Measurements from ENCODE around the gene SND1. TPM values are rescaled to one million over a fixed set of nuclear protein-coding genes. Genes with fewer than 3 reads are reported as not detected.

The SND1 gene
- total RNA-seq, 6 experiments from 2014 or later: 77.5 to 150 (median 126) TPM

DNA sequence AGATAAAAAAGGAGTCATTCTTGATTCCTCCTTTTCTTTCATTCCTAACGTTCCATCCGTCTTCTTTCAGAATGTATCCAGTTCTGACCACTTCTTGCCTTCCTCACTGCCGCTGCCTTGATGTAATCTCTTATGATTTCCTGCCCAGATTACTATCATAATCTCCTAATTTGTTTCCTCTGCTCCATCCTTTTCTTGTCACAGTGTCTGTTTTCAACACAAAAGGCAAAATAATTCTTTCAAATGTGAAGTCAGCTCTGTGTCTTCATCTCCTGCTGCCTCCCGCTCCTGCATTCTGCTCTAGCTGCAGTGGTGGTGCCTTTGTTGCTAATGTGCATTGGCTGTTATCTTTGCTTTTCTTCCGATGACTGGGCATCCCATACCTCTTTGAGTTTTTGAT is 150.9 kb downstream of the SND1 start:
- Histone ChIP-seq H3K4me3 (no peak overlapping the region), H3K36me3 (peaks cover 0 to 5% (median 2%) of the 10 kb centered on the region in 4 donors), H3K27ac (no peak overlapping the region), H3K27me3 (no peaks in the 10 kb centered on the region), H3K4me1 (no peaks in the 10 kb centered on the region), H3K9me3 (no peaks in the 10 kb centered on the region)
- DNase-seq: no peak
- ATAC-seq: no peak
- WGBS (ENCODE audit: insufficient coverage, low coverage, low lambda C conversion rate, missing lambda C conversion rate): 92% methylated on average over 5 of the region's 5 CpGs
- TF ChIP-seq, protein P1, sequence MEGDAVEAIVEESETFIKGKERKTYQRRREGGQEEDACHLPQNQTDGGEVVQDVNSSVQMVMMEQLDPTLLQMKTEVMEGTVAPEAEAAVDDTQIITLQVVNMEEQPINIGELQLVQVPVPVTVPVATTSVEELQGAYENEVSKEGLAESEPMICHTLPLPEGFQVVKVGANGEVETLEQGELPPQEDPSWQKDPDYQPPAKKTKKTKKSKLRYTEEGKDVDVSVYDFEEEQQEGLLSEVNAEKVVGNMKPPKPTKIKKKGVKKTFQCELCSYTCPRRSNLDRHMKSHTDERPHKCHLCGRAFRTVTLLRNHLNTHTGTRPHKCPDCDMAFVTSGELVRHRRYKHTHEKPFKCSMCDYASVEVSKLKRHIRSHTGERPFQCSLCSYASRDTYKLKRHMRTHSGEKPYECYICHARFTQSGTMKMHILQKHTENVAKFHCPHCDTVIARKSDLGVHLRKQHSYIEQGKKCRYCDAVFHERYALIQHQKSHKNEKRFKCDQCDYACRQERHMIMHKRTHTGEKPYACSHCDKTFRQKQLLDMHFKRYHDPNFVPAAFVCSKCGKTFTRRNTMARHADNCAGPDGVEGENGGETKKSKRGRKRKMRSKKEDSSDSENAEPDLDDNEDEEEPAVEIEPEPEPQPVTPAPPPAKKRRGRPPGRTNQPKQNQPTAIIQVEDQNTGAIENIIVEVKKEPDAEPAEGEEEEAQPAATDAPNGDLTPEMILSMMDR (IDR thresholded peaks at IDR 0.05): no peak
- TF ChIP-seq POLR2A (IDR thresholded peaks at IDR 0.05): no peak
- intact Hi-C loops (cut with DNase I): no loop called here

DNA sequence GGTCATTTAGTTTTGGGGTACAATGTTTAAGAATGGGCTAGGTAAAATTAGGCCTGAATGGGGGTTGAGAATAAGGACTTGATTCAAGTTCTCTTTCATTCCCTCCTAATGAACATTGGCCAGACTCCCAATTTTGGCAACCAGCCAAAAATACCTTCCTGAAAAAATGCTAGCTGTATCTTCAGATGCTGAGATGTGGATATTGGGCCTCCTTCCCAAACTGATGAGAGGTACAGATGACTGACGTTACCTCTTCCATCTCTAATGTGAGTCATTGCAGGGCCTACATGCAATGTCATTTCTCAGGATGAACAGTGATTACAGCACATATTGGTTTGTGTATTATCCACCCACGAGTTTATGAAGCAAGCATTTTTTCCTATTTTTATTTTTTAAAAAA is 151.6 kb downstream of the SND1 start:
- DNase-seq: no peak
- TF ChIP-seq, protein P1 (IDR thresholded peaks at IDR 0.05): no peak
- no peak for TF ChIP-seq POLR2A (IDR thresholded peaks at IDR 0.05)
- 75% methylated on average over 2 of the region's 2 CpGs for WGBS (ENCODE audit: insufficient coverage, low coverage, low lambda C conversion rate, missing lambda C conversion rate)

DNA sequence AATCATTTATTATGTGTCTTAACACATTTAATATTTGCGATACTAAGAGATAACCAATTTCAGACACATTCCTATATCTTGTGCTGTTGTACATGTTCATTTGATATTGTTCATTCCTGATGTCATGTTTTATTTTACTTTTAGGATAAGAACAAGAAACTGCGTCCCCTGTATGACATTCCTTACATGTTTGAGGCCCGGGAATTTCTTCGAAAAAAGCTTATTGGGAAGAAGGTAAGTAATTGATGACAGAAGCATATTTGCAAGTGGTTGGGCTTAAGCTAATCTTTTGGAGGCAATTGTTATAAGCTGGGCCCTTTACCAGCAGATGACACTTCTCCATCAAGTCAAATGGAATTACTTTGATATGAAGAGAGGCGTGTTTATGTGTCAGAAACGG is 155.3 kb downstream of the SND1 start:
- Histone ChIP-seq H3K27me3 (no peaks in the 10 kb centered on the region), H3K4me3 (no peak overlapping the region), H3K4me1 (no peaks in the 10 kb centered on the region), H3K36me3 (peaks cover 0 to 24% (median 7%) of the 10 kb centered on the region in 4 donors), H3K27ac (no peak overlapping the region), H3K9me3 (no peaks in the 10 kb centered on the region)
- no peak for DNase-seq
- 86% methylated on average over 6 of the region's 6 CpGs for WGBS (ENCODE audit: insufficient coverage, low coverage, low lambda C conversion rate, missing lambda C conversion rate)
- TF ChIP-seq, protein P1 (IDR thresholded peaks at IDR 0.05): no peak
- no peak for TF ChIP-seq POLR2A (IDR thresholded peaks at IDR 0.05)
- ATAC-seq: no peak
- intact Hi-C loops (cut with DNase I): no loop called here

More for the DNA sequence above, 151.6 kb downstream of the SND1 start:
- no peak overlapping the region for H3K27ac ChIP-seq
- H3K4me3 ChIP-seq: no peak overlapping the region
- H3K27me3 ChIP-seq: no peaks in the 10 kb centered on the region
- ATAC-seq: no peak
- intact Hi-C loops (cut with DNase I): no loop called here
- H3K9me3 ChIP-seq: no peaks in the 10 kb centered on the region
- no peaks in the 10 kb centered on the region for H3K4me1 ChIP-seq
- H3K36me3 ChIP-seq: peaks cover 0 to 13% (median 6%) of the 10 kb centered on the region in 4 donors

DNA sequence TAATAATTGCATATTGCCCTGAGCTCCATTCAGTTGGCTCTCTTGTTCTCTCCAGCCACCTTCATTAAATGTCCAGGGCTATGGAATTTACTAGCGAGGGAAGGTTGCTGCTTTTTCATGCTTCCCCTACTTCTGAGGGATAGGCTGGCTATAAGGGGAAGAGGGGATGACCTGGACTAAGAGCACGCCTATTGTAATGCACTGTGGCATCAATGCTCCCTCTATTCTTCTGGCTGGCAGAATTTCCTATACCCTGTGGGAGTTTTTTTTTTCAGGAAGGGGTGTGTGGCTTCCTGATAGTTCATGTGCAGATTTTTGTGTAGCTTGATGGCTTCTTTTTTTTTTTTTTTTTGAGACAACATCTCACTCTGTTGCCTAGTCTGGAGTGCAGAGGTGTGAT is 155.8 kb downstream of the SND1 start:
- WGBS (ENCODE audit: insufficient coverage, low coverage, low lambda C conversion rate, missing lambda C conversion rate): 90% methylated on average over 2 of the region's 2 CpGs

More for the DNA sequence above, 155.8 kb downstream of the SND1 start:
- TF ChIP-seq POLR2A (IDR thresholded peaks at IDR 0.05): no peak
- TF ChIP-seq, protein P1 (IDR thresholded peaks at IDR 0.05): no peak
- Histone ChIP-seq H3K27me3 (no peaks in the 10 kb centered on the region), H3K36me3 (peaks cover 0 to 24% (median 7%) of the 10 kb centered on the region in 4 donors), H3K27ac (no peak overlapping the region), H3K4me1 (no peaks in the 10 kb centered on the region), H3K4me3 (no peak overlapping the region), H3K9me3 (no peaks in the 10 kb centered on the region)
- intact Hi-C loops (cut with DNase I): no loop called here
- DNase-seq (no peak), ATAC-seq (no peak)

Data from right lobe of liver (tissue), 6 donors.